ENCODE measurements around the gene FAM76A. TPM values are rescaled to one million over a fixed set of nuclear protein-coding genes. Genes with fewer than 3 reads are reported as not detected.
"Not testable (repeated sequence)": the region's sequence is repeated elsewhere in the genome, so short reads cannot be mapped to it uniquely, and the experiment has no call there.

FAM76A gene
- polyA plus RNA-seq, 1 donor, result 9.7 TPM

- no peak overlapping the region for H3K27ac ChIP-seq (ENCODE audit: low read length)
- H3K9me3 ChIP-seq (ENCODE audit: control insufficient read depth, low read depth, low read length), result no peaks in the 10 kb centered on the region
- no peak overlapping the region for H3K4me3 ChIP-seq (ENCODE audit: low read length)
- no peaks in the 10 kb centered on the region for H3K27me3 ChIP-seq (ENCODE audit: control insufficient read depth, insufficient read depth, low read length)
- DNase-seq, result no peak
- H3K36me3 ChIP-seq (ENCODE audit: control insufficient read depth, insufficient read depth, low read length), result peaks cover 37% of the 10 kb centered on the region
- no peaks in the 10 kb centered on the region for H3K4me1 ChIP-seq (ENCODE audit: control insufficient read depth, insufficient read depth, low read length)
- no CpG with 5 or more reads among the region's 5 CpGs for WGBS (ENCODE audit: insufficient coverage, low lambda C conversion rate)
Observed at GRCh38 chr1:27804791-27805190, 79.0 kb downstream of the FAM76A start.

- WGBS (ENCODE audit: insufficient coverage, low lambda C conversion rate), result no CpG with 5 or more reads among the region's 7 CpGs
- Histone ChIP-seq H3K4me3 (ENCODE audit: low read length) (no peak overlapping the region), H3K27me3 (ENCODE audit: control insufficient read depth, insufficient read depth, low read length) (no peaks in the 10 kb centered on the region), H3K27ac (ENCODE audit: low read length) (no peak overlapping the region), H3K4me1 (ENCODE audit: control insufficient read depth, insufficient read depth, low read length) (no peaks in the 10 kb centered on the region), H3K36me3 (ENCODE audit: control insufficient read depth, insufficient read depth, low read length) (peaks cover 30% of the 10 kb centered on the region), H3K9me3 (ENCODE audit: control insufficient read depth, low read depth, low read length) (no peaks in the 10 kb centered on the region)
- no peak for DNase-seq
Observed at GRCh38 chr1:27806758-27807157, 81.0 kb downstream of the FAM76A start.

- peaks cover 31% of the 10 kb centered on the region for H3K36me3 ChIP-seq (ENCODE audit: control insufficient read depth, insufficient read depth, low read length)
- no peaks in the 10 kb centered on the region for H3K4me1 ChIP-seq (ENCODE audit: control insufficient read depth, insufficient read depth, low read length)
- DNase-seq, result no peak
- no CpG with 5 or more reads among the region's 2 CpGs for WGBS (ENCODE audit: insufficient coverage, low lambda C conversion rate)
- H3K4me3 ChIP-seq (ENCODE audit: low read length), result no peak overlapping the region
- no peaks in the 10 kb centered on the region for H3K9me3 ChIP-seq (ENCODE audit: control insufficient read depth, low read depth, low read length)
- H3K27ac ChIP-seq (ENCODE audit: low read length), result no peak overlapping the region
- no peaks in the 10 kb centered on the region for H3K27me3 ChIP-seq (ENCODE audit: control insufficient read depth, insufficient read depth, low read length)
Observed at GRCh38 chr1:27807385-27807784, 81.6 kb downstream of the FAM76A start.

GRCh38 chr1:27808131-27808530 is 82.4 kb downstream of the FAM76A start:
- not testable (repeated sequence) for H3K9me3 ChIP-seq (ENCODE audit: control insufficient read depth, low read depth, low read length); H3K27ac ChIP-seq (ENCODE audit: low read length); DNase-seq; H3K4me3 ChIP-seq (ENCODE audit: low read length); H3K27me3 ChIP-seq (ENCODE audit: control insufficient read depth, insufficient read depth, low read length); H3K4me1 ChIP-seq (ENCODE audit: control insufficient read depth, insufficient read depth, low read length)
- 100% methylated on average over 1 of the region's 3 CpGs for WGBS (ENCODE audit: insufficient coverage, low lambda C conversion rate)
- H3K36me3 ChIP-seq (ENCODE audit: control insufficient read depth, insufficient read depth, low read length), result peaks cover 32% of the 10 kb centered on the region

GRCh38 chr1:27809883-27810282 is 84.1 kb downstream of the FAM76A start:
- Histone ChIP-seq H3K4me3 (ENCODE audit: low read length) (no peak overlapping the region), H3K27me3 (ENCODE audit: control insufficient read depth, insufficient read depth, low read length) (no peaks in the 10 kb centered on the region), H3K9me3 (ENCODE audit: control insufficient read depth, low read depth, low read length) (no peaks in the 10 kb centered on the region), H3K4me1 (ENCODE audit: control insufficient read depth, insufficient read depth, low read length) (no peaks in the 10 kb centered on the region), H3K27ac (ENCODE audit: low read length) (no peak overlapping the region), H3K36me3 (ENCODE audit: control insufficient read depth, insufficient read depth, low read length) (peaks cover 36% of the 10 kb centered on the region)
- no peak for DNase-seq
- 100% methylated on average over 1 of the region's 1 CpG for WGBS (ENCODE audit: insufficient coverage, low lambda C conversion rate)

GRCh38 chr1:27811741-27812500 is 86.2 kb downstream of the FAM76A start:
- DNase-seq, result no peak
- 83% methylated on average over 1 of the region's 6 CpGs for WGBS (ENCODE audit: insufficient coverage, low lambda C conversion rate)
- Histone ChIP-seq H3K27me3 (ENCODE audit: control insufficient read depth, insufficient read depth, low read length) (no peaks in the 10 kb centered on the region), H3K36me3 (ENCODE audit: control insufficient read depth, insufficient read depth, low read length) (peaks cover 35% of the 10 kb centered on the region), H3K4me3 (ENCODE audit: low read length) (no peak overlapping the region), H3K4me1 (ENCODE audit: control insufficient read depth, insufficient read depth, low read length) (peaks cover 4% of the 10 kb centered on the region), H3K27ac (ENCODE audit: low read length) (no peak overlapping the region), H3K9me3 (ENCODE audit: control insufficient read depth, low read depth, low read length) (no peaks in the 10 kb centered on the region)

Other genes starting within 250 kb of the FAM76A start
- gene WASF2, start 235.8 kb upstream of the FAM76A start, polyA plus RNA-seq, result 56.0 TPM
- gene AHDC1, start 121.8 kb upstream of the FAM76A start, polyA plus RNA-seq, result 19.5 TPM
- 4.0 TPM for gene FGR, start 90.8 kb upstream of the FAM76A start, polyA plus RNA-seq
- 23.1 TPM for gene IFI6, start 53.8 kb upstream of the FAM76A start, polyA plus RNA-seq
- gene STX12, start 47.3 kb downstream of the FAM76A start, polyA plus RNA-seq, result 66.2 TPM
- 37.7 TPM for gene PPP1R8, start 104.8 kb downstream of the FAM76A start, polyA plus RNA-seq
- gene THEMIS2, start 146.6 kb downstream of the FAM76A start, polyA plus RNA-seq, result 4.9 TPM
- 30.1 TPM for gene RPA2, start 188.6 kb downstream of the FAM76A start, polyA plus RNA-seq
- 17.0 TPM for gene SMPDL3B, start 209.0 kb downstream of the FAM76A start, polyA plus RNA-seq
- gene XKR8, start 234.0 kb downstream of the FAM76A start, polyA plus RNA-seq, result 7.8 TPM